H1 (cell line): ENCODE data around the gene TRAF5. TPM values are rescaled to one million over a fixed set of nuclear protein-coding genes. Genes with fewer than 3 reads are reported as not detected.

ENCODE experiments used
- CTCF ChIA-PET: fragments of 300-600 bp; sonication (Branson Sonifier 250); formaldehyde crosslinking; loops from one replicate; lab custom pipeline; 2021; ENCODE audit not compliant: partially characterized antibody; lab: Charles Lee
- POLR2A ChIA-PET: fragments of 300-600 bp; sonication (Branson Sonifier 250); formaldehyde crosslinking; loops from one replicate; lab custom pipeline; 2021; ENCODE audit warnings: inconsistent platforms; ENCODE audit not compliant: partially characterized antibody; lab: Charles Lee
- DNase-seq, 2 experiments: peaks; one replicate each; pipeline versions ENCODE4 v3.0.0 to v3.0.0-alpha.2; 2010 to 2022; ENCODE audit warnings: low spot score in 2 of 2, low read depth in 1 of 2, mixed read lengths in 1 of 2
- FAIRE-seq: peaks from 2 replicates; lab custom pipeline; 2011; peaks lifted over from hg19 to GRCh38; lab: Jason Lieb, UNC
- H2AFZ ChIP-seq: 2 replicates; pipeline ENCODE4 v1.8.1; 2012; ENCODE audit warnings: low read length, inconsistent platforms
- H2AK5ac ChIP-seq: 2 replicates; pipeline ENCODE4 v1.6.1; 2013; ENCODE audit warnings: low read depth, low read length
- H2BK120ac ChIP-seq: replicated peaks from 2 replicates; pipeline ENCODE3; 2013; ENCODE audit warnings: low read depth, low read length, inconsistent platforms
- H2BK12ac ChIP-seq: 2 replicates; pipeline ENCODE4 v1.6.1; 2013; ENCODE audit warnings: low read depth, low read length
- H2BK15ac ChIP-seq: 2 replicates; pipeline ENCODE4 v1.6.1; 2013; ENCODE audit warnings: low read length
- H2BK20ac ChIP-seq: 2 replicates; pipeline ENCODE4 v1.6.1; 2013; ENCODE audit warnings: low read length
- H2BK5ac ChIP-seq: 2 replicates; pipeline ENCODE4 v1.6.1; 2013; ENCODE audit warnings: low read depth, low read length
- H3K14ac ChIP-seq: 2 replicates; pipeline ENCODE4 v1.6.1; 2013; ENCODE audit warnings: inconsistent platforms; ENCODE audit not compliant: insufficient read length
- H3K18ac ChIP-seq: 2 replicates; pipeline ENCODE4 v1.6.1; 2013; ENCODE audit warnings: low read length; ENCODE audit errors: extremely low read depth
- H3K23ac ChIP-seq: 2 replicates; pipeline ENCODE4 v1.6.1; 2013; ENCODE audit warnings: inconsistent platforms; ENCODE audit not compliant: insufficient read length
- H3K23me2 ChIP-seq: 2 replicates; pipeline ENCODE4 v1.6.1; 2013; ENCODE audit warnings: low read depth, low read length
- H3K27ac ChIP-seq: 2 replicates; pipeline ENCODE4 v1.6.1; 2011; ENCODE audit warnings: low read depth, low read length, inconsistent platforms
- H3K27me3 ChIP-seq, 4 experiments: replicated peaks in 1 of 4; 1 replicate in 1 of 4; 2 replicates in 3 of 4; pipeline versions ENCODE4 v1.6.1 to v1.8.1; 2011 to 2013; ENCODE audit warnings: low read length in 3 of 4, mild to moderate bottlenecking in 3 of 4, inconsistent platforms in 2 of 4, mixed read lengths in 2 of 4, moderate library complexity in 1 of 4; ENCODE audit not compliant: control insufficient read depth in 3 of 4, insufficient read depth in 3 of 4; ENCODE audit errors: extremely low read depth in 1 of 4
- H3K36me3 ChIP-seq, 4 experiments: 2 replicates each; pipeline versions ENCODE4 v1.6.1 to v1.8.1; 2011 to 2013; ENCODE audit warnings: mild to moderate bottlenecking in 4 of 4, low read length in 3 of 4, moderate library complexity in 2 of 4, control low read depth in 1 of 4, inconsistent platforms in 1 of 4; ENCODE audit not compliant: insufficient read depth in 4 of 4, control insufficient read depth in 2 of 4
- H3K4ac ChIP-seq: replicated peaks from 2 replicates; pipeline ENCODE3; 2013; ENCODE audit warnings: low read length, low read depth, mixed read lengths, inconsistent platforms; ENCODE audit not compliant: insufficient read length
- H3K4me1 ChIP-seq, 4 experiments: replicated peaks in 1 of 4; 1 replicate in 1 of 4; 2 replicates in 3 of 4; pipeline versions ENCODE4 v1.6.1 to v1.8.1; 2011 to 2013; ENCODE audit warnings: low read length in 3 of 4, inconsistent platforms in 2 of 4, mixed read lengths in 1 of 4; ENCODE audit not compliant: insufficient read depth in 4 of 4, control insufficient read depth in 3 of 4
- H3K4me2 ChIP-seq, 2 experiments: 2 replicates each; pipeline versions ENCODE4 v1.6.1 to v1.8.1; 2011 to 2013; ENCODE audit warnings: low read depth in 2 of 2, low read length in 2 of 2, control low read depth in 1 of 2, inconsistent platforms in 1 of 2, mild to moderate bottlenecking in 1 of 2; ENCODE audit not compliant: insufficient read depth in 1 of 2
- H3K4me3 ChIP-seq, 4 experiments: fragments of 200-600, 300-600 bp in 1 of 4; sonication (generic), shearing (Covaris generic), sonication (Bioruptor Twin) in 1 of 4; 2 replicates each; pipeline versions ENCODE4 v1.5.1 to v1.8.1; 2011 to 2016; ENCODE audit warnings: low read length in 4 of 4, low read depth in 3 of 4, control low read depth in 2 of 4, inconsistent platforms in 2 of 4, mild to moderate bottlenecking in 2 of 4, mixed read lengths in 1 of 4, moderate library complexity in 1 of 4; ENCODE audit not compliant: insufficient read depth in 2 of 4; ENCODE audit errors: extremely low read depth in 1 of 4
- H3K56ac ChIP-seq: replicated peaks from 2 replicates; pipeline ENCODE3; 2013; ENCODE audit warnings: low read depth, mild to moderate bottlenecking, mixed read lengths, low read length, inconsistent platforms; ENCODE audit not compliant: insufficient read length
- H3K79me1 ChIP-seq: 2 replicates; pipeline ENCODE4 v1.6.1; 2013; ENCODE audit warnings: low read depth, low read length, control low read depth
- H3K79me2 ChIP-seq, 2 experiments: 2 replicates each; pipeline versions ENCODE4 v1.6.1 to v1.8.1; 2012 to 2013; ENCODE audit warnings: low read length in 2 of 2, mild to moderate bottlenecking in 2 of 2, inconsistent platforms in 1 of 2; ENCODE audit not compliant: insufficient read depth in 2 of 2, control insufficient read depth in 1 of 2
- H3K9ac ChIP-seq, 4 experiments: replicated peaks in 1 of 4; 1 replicate in 1 of 4; 2 replicates in 3 of 4; pipeline versions ENCODE4 v1.6.1 to v1.8.1; 2011 to 2013; ENCODE audit warnings: low read depth in 3 of 4, low read length in 3 of 4, control low read depth in 2 of 4, mild to moderate bottlenecking in 2 of 4, moderate library complexity in 2 of 4, inconsistent platforms in 1 of 4; ENCODE audit errors: extremely low read depth in 1 of 4
- H3K9me3 ChIP-seq, 2 experiments: 2 replicates each; pipeline versions ENCODE4 v1.6.1 to v1.8.1; 2012 to 2013; ENCODE audit warnings: mild to moderate bottlenecking in 2 of 2, moderate library complexity in 2 of 2, control low read depth in 1 of 2, inconsistent platforms in 1 of 2, low read depth in 1 of 2, low read length in 1 of 2, mixed read lengths in 1 of 2; ENCODE audit not compliant: insufficient read depth in 2 of 2
- H4K20me1 ChIP-seq, 2 experiments: replicated peaks in 1 of 2; 2 replicates each; pipeline versions ENCODE3 to v1.8.1; 2011 to 2013; ENCODE audit warnings: inconsistent platforms in 2 of 2, low read length in 2 of 2, mild to moderate bottlenecking in 1 of 2; ENCODE audit not compliant: insufficient read depth in 2 of 2, control insufficient read depth in 1 of 2
- H4K5ac ChIP-seq: 2 replicates; pipeline ENCODE4 v1.6.1; 2013; ENCODE audit warnings: low read length, low read depth, mixed read lengths, inconsistent platforms; ENCODE audit not compliant: insufficient read length
- H4K8ac ChIP-seq: 2 replicates; pipeline ENCODE4 v1.8.0; 2013; ENCODE audit warnings: mild to moderate bottlenecking, moderate library complexity, low read length, inconsistent platforms; ENCODE audit not compliant: insufficient read depth; ENCODE audit errors: extremely low read depth
- H4K91ac ChIP-seq: replicated peaks from 2 replicates; pipeline ENCODE3; 2013; ENCODE audit warnings: low read length, mixed read lengths, inconsistent platforms; ENCODE audit not compliant: insufficient read length
- CHD1 ChIP-seq: IDR thresholded peaks from 2 replicates; pipeline ENCODE4 v1.6.1; 2012; ENCODE audit warnings: low read depth, low read length, improper control_type of control experiment
- SP2 ChIP-seq: IDR thresholded peaks from 2 replicates; pipeline ENCODE4 v1.6.1; 2012; ENCODE audit warnings: mild to moderate bottlenecking, low read length, inconsistent platforms
- TAF7 ChIP-seq: optimal IDR thresholded peaks from 2 replicates; pipeline ENCODE3; 2011; ENCODE audit warnings: low read depth, mild to moderate bottlenecking, inconsistent platforms, low read length, moderate library complexity, borderline replicate concordance
- WGBS, 2 experiments: shearing (Covaris generic) in 1 of 2; methylation state at CpG; one replicate each; pipeline versions ENCODE4 v1.1.6 to v1.1.7; 2013 to 2015; ENCODE audit warnings: low lambda C conversion rate in 2 of 2, mixed read lengths in 2 of 2, inconsistent platforms in 1 of 2, low coverage in 1 of 2, missing lambda C conversion rate in 1 of 2; ENCODE audit not compliant: insufficient replicate concordance in 2 of 2, insufficient coverage in 1 of 2, insufficient read length in 1 of 2; ENCODE audit errors: extremely low coverage in 1 of 2, missing lambda C conversion rate in 1 of 2; 5-methylcytosine and 5-hydroxymethylcytosine counted together
- polyA plus RNA-seq, 7 experiments: library from polyadenylated mRNA; depleted of rRNA in 3 of 7; stranded (reverse) in 5 of 7; unstranded in 2 of 7; fragments of >200 nt in 5 of 7; fragments of 200-250 nt in 2 of 7; gene quantifications; 1 replicate in 5 of 7; 2 replicates in 1 of 7; 4 replicates in 1 of 7; pipeline versions ENCODE4 v1.2.1 to v1.2.3, GENCODE V29; 2011 to 2013; ENCODE audit warnings: missing spikeins in 2 of 7, mixed read lengths in 2 of 7
- total RNA-seq: library from RNA; stranded (reverse); fragmentation: NEBNext Ultra II Directional; extraction: Animal tissue kit (Norgen Biotek cat#: 25700); gene quantifications from 2 replicates; pipeline ENCODE4 v1.2.1, GENCODE V29; 2021
- TF ChIP-seq, protein P1 (sequence below): IDR thresholded peaks from 2 replicates; pipeline ENCODE4 v1.6.1; 2012; ENCODE audit warnings: inconsistent platforms

The TRAF5 gene
- total and polyA plus RNA-seq, 2 of the 8 experiments (the other 6 are each of a cell fraction or from before 2014, with no cell fraction given), result 13.0 to 17.1 TPM

DNA sequence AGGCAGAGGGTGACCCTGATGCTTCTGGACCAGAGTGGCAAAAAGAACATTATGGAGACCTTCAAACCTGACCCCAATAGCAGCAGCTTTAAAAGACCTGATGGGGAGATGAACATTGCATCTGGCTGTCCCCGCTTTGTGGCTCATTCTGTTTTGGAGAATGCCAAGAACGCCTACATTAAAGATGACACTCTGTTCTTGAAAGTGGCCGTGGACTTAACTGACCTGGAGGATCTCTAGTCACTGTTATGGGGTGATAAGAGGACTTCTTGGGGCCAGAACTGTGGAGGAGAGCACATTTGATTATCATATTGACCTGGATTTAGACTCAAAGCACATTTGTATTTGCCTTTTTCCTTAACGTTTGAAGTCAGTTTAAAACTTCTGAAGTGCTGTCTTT is 45.8 kb downstream of the TRAF5 start:
- no peak overlapping the region for H3K4me2 ChIP-seq
- H4K91ac ChIP-seq, result no peak overlapping the region
- FAIRE-seq, result no peak
- no peak overlapping the region for H4K8ac ChIP-seq
- H3K23me2 ChIP-seq, result no peaks in the 10 kb centered on the region
- H4K20me1 ChIP-seq, result no peaks in the 10 kb centered on the region
- no peak overlapping the region for H2BK12ac ChIP-seq
- no peak overlapping the region for H3K14ac ChIP-seq
- H2AK5ac ChIP-seq, result no peak overlapping the region
- H3K36me3 ChIP-seq, result peaks cover 0 to 4% (median 0%) of the 10 kb centered on the region in 4 experiments; a peak in 2 of 8 replicates
- H2BK5ac ChIP-seq, result no peak overlapping the region
- no peak overlapping the region for H4K5ac ChIP-seq
- 86% methylated on average over 4 of the region's 4 CpGs; no CpG with 5 or more reads in 1 of the 2 experiments for WGBS, 2 experiments
- no peak overlapping the region for H3K9ac ChIP-seq
- H3K79me2 ChIP-seq, result no peaks in the 10 kb centered on the region
- POLR2A ChIA-PET, result no interaction called here
- no peak overlapping the region for H2BK20ac ChIP-seq
- no peak overlapping the region for H2BK120ac ChIP-seq
- no peak overlapping the region for H2AFZ ChIP-seq
- no peak overlapping the region for H3K4me3 ChIP-seq
- TF ChIP-seq CHD1, result no peak
- TF ChIP-seq, protein P1, sequence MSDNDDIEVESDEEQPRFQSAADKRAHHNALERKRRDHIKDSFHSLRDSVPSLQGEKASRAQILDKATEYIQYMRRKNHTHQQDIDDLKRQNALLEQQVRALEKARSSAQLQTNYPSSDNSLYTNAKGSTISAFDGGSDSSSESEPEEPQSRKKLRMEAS, result no peak
- no peak for TF ChIP-seq SP2
- TF ChIP-seq TAF7, result no peak
- H3K18ac ChIP-seq, result no peak overlapping the region
- no peak for DNase-seq
- H3K56ac ChIP-seq, result no peak overlapping the region
- H3K79me1 ChIP-seq, result no peaks in the 10 kb centered on the region
- H3K23ac ChIP-seq, result no peak overlapping the region
- H2BK15ac ChIP-seq, result no peak overlapping the region
- no peak overlapping the region for H3K27ac ChIP-seq
- CTCF ChIA-PET, result interaction anchor here (2.2 kb wide), 1 partner anchor 49 kb away, joined by 8 read pairs; no protein-coding TSS in a partner anchor
- H3K9me3 ChIP-seq, result no peaks in the 10 kb centered on the region
- H3K4ac ChIP-seq, result no peak overlapping the region
- no peaks in the 10 kb centered on the region for H3K27me3 ChIP-seq
- peaks cover 0 to 12% (median 8%) of the 10 kb centered on the region in 4 experiments; a peak in 5 of 7 replicates for H3K4me1 ChIP-seq
